ENCODE results near the gene CDC5L.

GRCh38 chr6:44407951-44408670 is 20.6 kb downstream of the CDC5L start:
- TF ChIP-seq POLR2AphosphoS5 (IDR thresholded peaks at IDR 0.05; ENCODE audit: low read depth, low read length) (no peak), REST (IDR thresholded peaks at IDR 0.05; ENCODE audit: low read depth) (no peak), POLR2A (IDR thresholded peaks at IDR 0.05; ENCODE audit: borderline replicate concordance, extremely low read depth, insufficient read depth, insufficient read length) (no peak), CTCF (IDR thresholded peaks at IDR 0.05 in 2 of 3, conservative IDR thresholded peaks at IDR 0.05 in 1 of 3; ENCODE audit: borderline replicate concordance in 1 of 3, insufficient read depth in 1 of 3, low read depth in 2 of 3, low read length in 2 of 3) (no peak), CEBPB (IDR thresholded peaks at IDR 0.05; ENCODE audit: low read depth) (no peak), RAD21 (IDR thresholded peaks at IDR 0.05; ENCODE audit: low read depth) (no peak), ZBTB33 (IDR thresholded peaks at IDR 0.05; ENCODE audit: extremely low read depth, insufficient replicate concordance, low read length) (no peak), ELF1 (IDR thresholded peaks at IDR 0.05; ENCODE audit: borderline replicate concordance, low read depth) (no peak), JUND (IDR thresholded peaks at IDR 0.05) (no peak), SIN3A (IDR thresholded peaks at IDR 0.05; ENCODE audit: low read depth) (no peak)
